AG04449 (cell line): Measurements from ENCODE around the gene TNFRSF13B.

Experiments used
- CTCF ChIA-PET: fragments of 350-600 bp; formaldehyde crosslinking; extraction: SDS; loops from one replicate; lab custom pipeline; 2021; ENCODE audit warnings: antibody characterized with exemption; lab: Yijun Ruan, JAX
- POLR2A ChIA-PET: fragments of 400-600, 350-600 bp; formaldehyde crosslinking; extraction: SDS; loops from one replicate; lab custom pipeline; 2020; ENCODE audit warnings: antibody characterized with exemption, inconsistent platforms; lab: Yijun Ruan, JAX
- DNase-seq: peaks from one replicate; pipeline ENCODE4 v3.0.0-alpha.2; 2010; ENCODE audit warnings: low read depth, low spot score
- H3K4me3 ChIP-seq: 2 replicates; pipeline ENCODE4 v1.5.1; 2011; ENCODE audit warnings: low read depth, mild to moderate bottlenecking, control low read depth, low read length
- CTCF ChIP-seq: IDR thresholded peaks from one replicate; pipeline ENCODE4 v1.5.1; 2011; ENCODE audit warnings: mild to moderate bottlenecking, moderate library complexity, low read length, control low read depth, inconsistent platforms; ENCODE audit not compliant: insufficient read depth; ENCODE audit errors: missing control alignments

The TNFRSF13B gene

GRCh38 chr17:16932156-16932555 is 39.8 kb downstream of the TNFRSF13B start:
- DNase-seq: no peak
- CTCF ChIA-PET: no interaction called here
- no peak for TF ChIP-seq CTCF
- no peak overlapping the region for H3K4me3 ChIP-seq
- POLR2A ChIA-PET: no interaction called here

- POLR2A ChIA-PET: no interaction called here
- no peak for TF ChIP-seq CTCF
These were observed 40.4 kb downstream of the TNFRSF13B start for GRCh38 chr17:16931318-16932060.

GRCh38 chr17:16930571-16931317 is 41.2 kb downstream of the TNFRSF13B start:
- CTCF ChIA-PET: interaction anchor here (1.5 kb wide), 1 partner anchor 15 kb away, joined by 4 read pairs; no protein-coding TSS in a partner anchor
- no peak overlapping the region for H3K4me3 ChIP-seq
- TF ChIP-seq CTCF: no peak
- no peak for DNase-seq
- POLR2A ChIA-PET: no interaction called here

More at GRCh38 chr17:16931318-16932060, 40.4 kb downstream of the TNFRSF13B start:
- CTCF ChIA-PET: no interaction called here
- H3K4me3 ChIP-seq: no peak overlapping the region
- DNase-seq: no peak

- TF ChIP-seq CTCF: no peak
- ChIA-PET CTCF (interaction anchor here (1.5 kb wide), 1 partner anchor 14 kb away, joined by 4 read pairs; no protein-coding TSS in a partner anchor), POLR2A (no interaction called here)
- no peak overlapping the region for H3K4me3 ChIP-seq
- no peak for DNase-seq
These were observed 42.0 kb downstream of the TNFRSF13B start for GRCh38 chr17:16929757-16930520.

GRCh38 chr17:16929035-16929680 is 42.8 kb downstream of the TNFRSF13B start:
- CTCF ChIA-PET: interaction anchor here (1.5 kb wide), 1 partner anchor 13 kb away, joined by 4 read pairs; no protein-coding TSS in a partner anchor

More at GRCh38 chr17:16929035-16929680, 42.8 kb downstream of the TNFRSF13B start:
- no peak for DNase-seq
- TF ChIP-seq CTCF: no peak
- H3K4me3 ChIP-seq: no peak overlapping the region
- POLR2A ChIA-PET: no interaction called here
